ENCODE results near the gene CCDC200. TPM values are rescaled to one million over a fixed set of nuclear protein-coding genes. Genes with fewer than 3 reads are reported as not detected.

CCDC200 gene
- polyA plus RNA-seq, 3 donors = 11.3 to 42.6 (median 12.3) TPM

DNA sequence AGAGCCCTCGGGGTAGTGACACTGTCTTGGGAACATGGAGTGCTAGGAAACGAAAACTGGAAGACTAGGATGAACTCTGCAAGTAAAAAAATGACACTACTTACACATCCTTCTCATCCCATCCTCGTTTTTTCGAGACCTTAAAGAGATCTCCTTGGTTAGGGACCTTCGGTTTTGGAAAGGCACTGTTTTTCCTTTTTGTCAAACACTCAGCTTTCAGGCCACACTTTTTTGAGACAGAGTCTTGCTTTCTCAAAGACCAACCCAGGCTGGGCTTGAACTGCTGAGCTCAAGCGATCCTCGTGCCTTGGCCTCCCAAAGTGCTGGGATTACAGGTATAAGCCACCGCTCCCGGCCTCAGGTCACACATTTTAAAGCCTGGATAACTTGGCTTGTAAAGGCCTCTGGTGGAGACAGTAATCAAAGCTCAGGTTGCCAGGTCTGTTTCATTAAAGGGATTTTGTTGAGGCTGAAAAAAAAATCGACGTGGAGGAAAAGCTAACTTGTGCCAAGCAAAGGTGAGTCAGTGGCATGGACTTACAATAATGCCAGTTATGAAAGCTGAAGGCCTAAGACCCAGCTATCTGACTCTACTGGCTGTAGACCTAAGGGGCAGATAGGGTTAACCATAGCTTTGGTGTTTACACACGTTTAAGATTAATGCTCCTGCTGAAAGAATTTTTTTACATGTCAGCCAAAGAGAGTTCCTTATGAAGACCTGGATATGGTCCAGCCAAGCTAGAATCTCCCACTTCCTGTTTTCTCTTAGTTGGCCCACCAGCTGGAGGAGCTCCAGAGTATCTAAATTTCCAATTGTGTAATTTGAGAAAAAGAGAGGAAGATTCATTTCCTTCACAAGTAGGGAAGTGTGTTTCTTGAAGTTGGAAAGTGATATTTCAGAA, 56.6 kb downstream of the CCDC200 start:
- peak; percentile 49 to 85 (median 74) for DNase-seq (ENCODE audit: extremely low read depth in 1 of 11, low read depth in 9 of 11, low spot score in 4 of 11)

Other genes with a start within 250 kb of the CCDC200 start
- 1 to 10 TPM; 1.8 to 3.2 (median 3.2) TPM for gene PTGES3L, start 248.5 kb downstream of the CCDC200 start, polyA plus RNA-seq (ENCODE audit: insufficient read length in 3 of 3)
- 10 to 100 TPM; 16.8 to 18.1 (median 17.1) TPM for gene RUNDC1, start 248.1 kb downstream of the CCDC200 start, polyA plus RNA-seq (ENCODE audit: insufficient read length in 3 of 3)
- gene RPL27, start 230.2 kb downstream of the CCDC200 start, polyA plus RNA-seq (ENCODE audit: insufficient read length in 3 of 3) = 1,000 to 10,000 TPM; 1,334 to 1,508 (median 1,422) TPM
- 10 to 100 TPM in 2 of 3 donors, 1 to 10 TPM in 1; 9.3 to 12.9 (median 11.0) TPM for gene IFI35, start 221.8 kb downstream of the CCDC200 start, polyA plus RNA-seq (ENCODE audit: insufficient read length in 3 of 3)
- 100 to 1,000 TPM; 113 to 134 (median 129) TPM for gene VAT1, start 206.2 kb downstream of the CCDC200 start, polyA plus RNA-seq (ENCODE audit: insufficient read length in 3 of 3)
- gene RND2, start 203.4 kb downstream of the CCDC200 start, polyA plus RNA-seq (ENCODE audit: insufficient read length in 3 of 3) = 1 to 10 TPM; 3.6 to 4.0 (median 3.9) TPM
- gene BRCA1, start 103.3 kb downstream of the CCDC200 start, polyA plus RNA-seq (ENCODE audit: insufficient read length in 3 of 3) = 10 to 100 TPM; 15.8 to 17.7 (median 16.5) TPM
- 100 to 1,000 TPM; 107 to 122 (median 122) TPM for gene NBR1, start 57.4 kb downstream of the CCDC200 start, polyA plus RNA-seq (ENCODE audit: insufficient read length in 3 of 3)
- 10 to 100 TPM; 15.2 to 30.7 (median 17.3) TPM for gene TMEM106A, start 16.7 kb downstream of the CCDC200 start, polyA plus RNA-seq (ENCODE audit: insufficient read length in 3 of 3)
- gene RNU2-1, start 5.4 kb upstream of the CCDC200 start, polyA plus RNA-seq (ENCODE audit: insufficient read length in 3 of 3) = not detected
- gene ARL4D, start 170.4 kb upstream of the CCDC200 start, polyA plus RNA-seq (ENCODE audit: insufficient read length in 3 of 3) = 10 to 100 TPM in 2 of 3 donors, 1 to 10 TPM in 1; 8.8 to 11.0 (median 10.9) TPM

Data from renal cortex interstitium (tissue), 11 donors.